ENCODE measurements around the gene CNIH1.

DNA sequence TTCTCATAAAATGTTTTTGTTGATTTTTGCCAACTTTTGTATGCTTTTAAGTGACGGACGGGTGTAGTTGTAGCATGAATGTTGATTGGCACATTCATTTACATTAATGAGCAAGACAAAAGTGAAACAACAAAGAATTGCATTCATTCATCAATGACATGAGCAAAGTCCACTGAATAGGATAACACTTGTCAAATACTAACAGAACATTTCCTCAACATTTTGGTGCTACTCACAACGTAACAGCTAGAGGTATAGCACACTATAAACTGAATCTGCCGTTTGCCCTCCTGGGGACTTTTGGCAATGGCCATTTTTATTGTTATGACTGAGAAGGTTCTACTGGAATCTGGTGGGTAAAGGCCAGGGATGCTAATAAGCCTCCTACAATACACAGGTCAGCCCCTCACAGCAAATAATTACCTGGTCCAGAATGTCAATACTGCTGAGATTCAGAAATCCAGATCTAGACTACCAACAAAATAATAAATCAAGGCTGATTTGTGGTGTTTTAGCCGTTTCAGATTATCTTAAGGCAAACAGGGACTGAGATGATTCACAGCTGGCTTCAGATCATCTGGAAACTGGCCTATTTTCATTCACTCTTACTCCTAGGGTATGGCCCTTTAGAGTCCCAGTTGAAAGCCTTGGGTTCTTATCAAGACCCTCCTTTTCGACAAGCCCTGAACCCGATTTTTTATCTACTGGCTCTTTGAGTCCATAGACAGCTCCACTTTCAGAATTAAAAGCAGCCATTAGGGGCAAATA, 66.9 kb downstream of the CNIH1 start:
- TF ChIP-seq, protein P1, sequence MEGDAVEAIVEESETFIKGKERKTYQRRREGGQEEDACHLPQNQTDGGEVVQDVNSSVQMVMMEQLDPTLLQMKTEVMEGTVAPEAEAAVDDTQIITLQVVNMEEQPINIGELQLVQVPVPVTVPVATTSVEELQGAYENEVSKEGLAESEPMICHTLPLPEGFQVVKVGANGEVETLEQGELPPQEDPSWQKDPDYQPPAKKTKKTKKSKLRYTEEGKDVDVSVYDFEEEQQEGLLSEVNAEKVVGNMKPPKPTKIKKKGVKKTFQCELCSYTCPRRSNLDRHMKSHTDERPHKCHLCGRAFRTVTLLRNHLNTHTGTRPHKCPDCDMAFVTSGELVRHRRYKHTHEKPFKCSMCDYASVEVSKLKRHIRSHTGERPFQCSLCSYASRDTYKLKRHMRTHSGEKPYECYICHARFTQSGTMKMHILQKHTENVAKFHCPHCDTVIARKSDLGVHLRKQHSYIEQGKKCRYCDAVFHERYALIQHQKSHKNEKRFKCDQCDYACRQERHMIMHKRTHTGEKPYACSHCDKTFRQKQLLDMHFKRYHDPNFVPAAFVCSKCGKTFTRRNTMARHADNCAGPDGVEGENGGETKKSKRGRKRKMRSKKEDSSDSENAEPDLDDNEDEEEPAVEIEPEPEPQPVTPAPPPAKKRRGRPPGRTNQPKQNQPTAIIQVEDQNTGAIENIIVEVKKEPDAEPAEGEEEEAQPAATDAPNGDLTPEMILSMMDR (IDR thresholded peaks at IDR 0.05): no peak
- no peak for TF ChIP-seq POLR2A (IDR thresholded peaks at IDR 0.05)
